SK-N-SH (cell line): ENCODE data around the gene LIMK2. TPM values are rescaled to one million over a fixed set of nuclear protein-coding genes. Genes with fewer than 3 reads are reported as not detected.
A peak's percentile ranks its signal among the peaks of the same experiment; 100 is the strongest.

ENCODE experiments used
- CTCF ChIA-PET: fragments of 300-600, 350-600 bp; formaldehyde crosslinking; extraction: SDS; loops from one replicate; lab custom pipeline; 2021; lab: Yijun Ruan, JAX
- POLR2A ChIA-PET: fragments of 350-600 bp; sonication (Branson Sonifier 250); formaldehyde crosslinking; extraction: SDS; loops from one replicate; lab custom pipeline; 2020; ENCODE audit warnings: antibody characterized with exemption, inconsistent platforms; lab: Yijun Ruan, JAX
- DNase-seq: peaks from one replicate; pipeline ENCODE4 v3.0.0; 2012
- H2AFZ ChIP-seq: fragments of 200-600 bp; sonication (generic); 2 replicates; pipeline ENCODE4 v1.8.1; 2016; ENCODE audit warnings: antibody characterized with exemption, mild to moderate bottlenecking, low read depth
- H3F3A ChIP-seq: fragments of 200-600 bp; sonication (generic); replicated peaks from 2 replicates; pipeline ENCODE3; 2016; ENCODE audit warnings: antibody characterized with exemption, mild to moderate bottlenecking; ENCODE audit not compliant: insufficient read depth
- H3K27ac ChIP-seq, 2 experiments: fragments of 200-500 bp in 1 of 2; fragments of 200-600 bp in 1 of 2; sonication (Bioruptor generic) in 1 of 2; sonication (generic), shearing (Covaris generic) in 1 of 2; 2 replicates each; pipeline versions ENCODE4 v1.5.1 to v1.6.1; 2014 to 2016; ENCODE audit warnings: low read depth in 2 of 2, inconsistent platforms in 1 of 2, low read length in 1 of 2, mild to moderate bottlenecking in 1 of 2, mixed read lengths in 1 of 2
- H3K27me3 ChIP-seq: fragments of 200-600 bp; sonication (generic), shearing (Covaris generic); 2 replicates; pipeline ENCODE4 v1.6.1; 2016; ENCODE audit warnings: mixed run types; ENCODE audit not compliant: insufficient read depth
- H3K36me3 ChIP-seq, 2 experiments: fragments of 200-500 bp in 1 of 2; fragments of 200-600 bp in 1 of 2; sonication (Bioruptor generic) in 1 of 2; sonication (generic) in 1 of 2; replicated peaks in 1 of 2; 2 replicates each; pipeline versions ENCODE3 to v1.5.1; 2014 to 2016; ENCODE audit warnings: low read length in 1 of 2, mild to moderate bottlenecking in 1 of 2; ENCODE audit not compliant: insufficient read depth in 2 of 2, control insufficient read depth in 1 of 2
- H3K4me1 ChIP-seq, 2 experiments: fragments of 200-500 bp in 1 of 2; fragments of 200-600 bp in 1 of 2; sonication (Bioruptor generic) in 1 of 2; sonication (generic), shearing (Covaris generic) in 1 of 2; 2 replicates each; pipeline versions ENCODE4 v1.5.1 to v1.6.1; 2014 to 2016; ENCODE audit warnings: low read depth in 1 of 2, low read length in 1 of 2, mixed run types in 1 of 2; ENCODE audit not compliant: insufficient read depth in 2 of 2, control insufficient read depth in 1 of 2
- H3K4me2 ChIP-seq: fragments of 200-600 bp; sonication (generic), shearing (Covaris generic); 2 replicates; pipeline ENCODE4 v1.6.1; 2017; ENCODE audit warnings: mixed run types
- H3K4me3 ChIP-seq, 2 experiments: fragments of 200-500 bp in 1 of 2; fragments of 200-600 bp in 1 of 2; sonication (Bioruptor generic) in 1 of 2; sonication (generic), shearing (Covaris generic) in 1 of 2; 2 replicates each; pipeline versions ENCODE4 v1.5.1 to v1.8.1; 2014 to 2016; ENCODE audit warnings: low read depth in 2 of 2, inconsistent platforms in 1 of 2, low read length in 1 of 2, mild to moderate bottlenecking in 1 of 2, mixed read lengths in 1 of 2, moderate library complexity in 1 of 2
- H3K79me2 ChIP-seq: fragments of 200-600 bp; sonication (generic); 2 replicates; pipeline ENCODE4 v1.8.1; 2017; ENCODE audit warnings: mild to moderate bottlenecking; ENCODE audit not compliant: insufficient read depth
- H3K9ac ChIP-seq: fragments of 200-600 bp; sonication (generic); 2 replicates; pipeline ENCODE4 v1.6.1; 2017; ENCODE audit warnings: mixed run types
- H3K9me2 ChIP-seq: fragments of 200-600 bp; sonication (generic); 2 replicates; pipeline ENCODE4 v1.6.1; 2017; ENCODE audit warnings: mixed run types
- H3K9me3 ChIP-seq: fragments of 200-600 bp; sonication (generic); 2 replicates; pipeline ENCODE4 v1.6.1; 2017; ENCODE audit warnings: mixed run types, mild to moderate bottlenecking, moderate library complexity
- H4K20me1 ChIP-seq: fragments of 200-600 bp; sonication (generic); 2 replicates; pipeline ENCODE4 v1.6.1; 2017; ENCODE audit warnings: mild to moderate bottlenecking, mixed run types; ENCODE audit not compliant: insufficient read depth
- ELF1 ChIP-seq: IDR thresholded peaks from 2 replicates; pipeline ENCODE4 v1.4.0; 2012
- EP300 ChIP-seq, 2 experiments: IDR thresholded peaks; 2 replicates each; pipeline versions ENCODE4 v1.4.0 to v1.6.1; 2012; ENCODE audit warnings: borderline replicate concordance in 1 of 2, low read depth in 1 of 2, low read length in 1 of 2
- EZH2phosphoT487 ChIP-seq: fragments of 200-600 bp; sonication (generic); IDR thresholded peaks from 2 replicates; pipeline ENCODE4 v1.6.1; 2017; ENCODE audit warnings: low read depth, mixed run types, mild to moderate bottlenecking, antibody characterized with exemption, moderate library complexity, borderline replicate concordance
- FOXJ3 ChIP-seq: sonication (generic); formaldehyde crosslinking; IDR thresholded peaks from 2 replicates; pipeline ENCODE4 v1.5.1; 2020; ENCODE audit warnings: mild to moderate bottlenecking, missing genetic modification reagents
- GABPA ChIP-seq: IDR thresholded peaks from 2 replicates; pipeline ENCODE4 v1.4.0; 2012; ENCODE audit warnings: low read depth, mild to moderate bottlenecking
- MEF2A ChIP-seq: IDR thresholded peaks from 2 replicates; pipeline ENCODE4 v1.4.0; 2012; ENCODE audit warnings: low read depth, borderline replicate concordance
- MXI1 ChIP-seq: IDR thresholded peaks from 2 replicates; pipeline ENCODE4 v1.6.1; 2012; ENCODE audit warnings: mild to moderate bottlenecking, low read depth, low read length, improper control_type of control experiment
- NFIC ChIP-seq: IDR thresholded peaks from 2 replicates; pipeline ENCODE4 v1.4.0; 2012; ENCODE audit warnings: borderline replicate concordance
- NRF1 ChIP-seq: IDR thresholded peaks from 2 replicates; pipeline ENCODE4 v1.6.1; 2012; ENCODE audit warnings: low read depth, mild to moderate bottlenecking, low read length
- RCOR1 ChIP-seq: fragments of 150-350 bp; IDR thresholded peaks from 2 replicates; pipeline ENCODE4 v1.6.1; 2017; ENCODE audit warnings: antibody characterized with exemption, low read length
- RFX5 ChIP-seq: IDR thresholded peaks from 2 replicates; pipeline ENCODE4 v1.6.1; 2012; ENCODE audit warnings: mild to moderate bottlenecking, improper control_type of control experiment, low read length
- RXRA ChIP-seq: IDR thresholded peaks from 2 replicates; pipeline ENCODE4 v1.4.0; 2012; ENCODE audit warnings: low read depth, mild to moderate bottlenecking, borderline replicate concordance
- SIN3A ChIP-seq: IDR thresholded peaks from 2 replicates; pipeline ENCODE4 v1.6.1; 2012; ENCODE audit warnings: low read depth, mild to moderate bottlenecking, low read length, moderate library complexity, borderline replicate concordance
- SMC3 ChIP-seq: IDR thresholded peaks from 2 replicates; pipeline ENCODE4 v1.6.1; 2012; ENCODE audit warnings: low read depth, low read length, improper control_type of control experiment
- WGBS: methylation state at CpG from one replicate; pipeline ENCODE4 v1.1.6; 2017; ENCODE audit warnings: low lambda C conversion rate; 5-methylcytosine and 5-hydroxymethylcytosine counted together
- polyA plus RNA-seq, 3 experiments: library from polyadenylated mRNA; depleted of rRNA; stranded (reverse); fragments of >200 nt; gene quantifications; 2 replicates each; pipeline ENCODE4 v1.2.3, GENCODE V29; 2012
- TF ChIP-seq, protein P1 (sequence below): IDR thresholded peaks from 2 replicates; pipeline ENCODE4 v1.4.0; 2012; ENCODE audit warnings: low read depth
- TF ChIP-seq, protein P2 (sequence below): fragments of 150-350 bp; IDR thresholded peaks from 2 replicates; pipeline ENCODE4 v1.6.1; 2016; ENCODE audit warnings: mild to moderate bottlenecking, low read depth, low read length
- TF ChIP-seq, protein P3 (sequence below): IDR thresholded peaks from 2 replicates; pipeline ENCODE4 v1.4.0; 2012; ENCODE audit warnings: low read depth, borderline replicate concordance
- TF ChIP-seq, protein P4 (sequence below): fragments of 200-600 bp; sonication (generic); IDR thresholded peaks from 2 replicates; pipeline ENCODE4 v1.6.1; 2017; ENCODE audit warnings: antibody characterized with exemption, mild to moderate bottlenecking, moderate library complexity
- TF ChIP-seq, protein P5 (sequence below): IDR thresholded peaks from 2 replicates; pipeline ENCODE4; 2012

The LIMK2 gene
- polyA plus RNA-seq, 1 of the 3 experiments (the other 2 are of a cell fraction) = 9.8 TPM

DNA sequence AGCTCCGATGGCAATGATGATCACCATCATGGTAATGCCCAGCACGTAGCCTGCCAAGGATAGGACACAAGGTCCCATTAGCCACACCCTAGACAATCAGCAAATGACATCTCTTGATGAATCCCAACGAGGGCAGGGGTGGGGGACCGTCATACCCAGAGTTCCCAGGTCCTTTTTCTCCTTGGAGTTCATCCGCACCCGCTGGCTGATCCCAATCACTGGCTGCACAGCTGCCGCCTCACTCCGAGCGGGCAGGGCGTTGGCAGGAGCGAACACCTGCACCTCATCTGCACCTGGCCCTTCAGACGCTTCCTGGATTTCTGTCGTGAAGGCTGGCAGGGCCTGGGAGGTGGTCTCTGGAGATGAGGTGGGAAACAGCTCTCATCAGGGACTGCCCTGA is 77.2 kb downstream of the LIMK2 start:
- Histone ChIP-seq H3K4me3 (no peak overlapping the region), H2AFZ (no peak overlapping the region), H3F3A (peaks cover 12% of the 10 kb centered on the region), H3K9me3 (no peaks in the 10 kb centered on the region), H3K27ac (no peak overlapping the region), H3K9ac (no peak overlapping the region), H3K79me2 (no peaks in the 10 kb centered on the region), H3K4me2 (no peak overlapping the region), H3K36me3 (peaks cover 4 to 13% of the 10 kb centered on the region in 2 experiments), H3K27me3 (no peaks in the 10 kb centered on the region), H3K4me1 (peaks cover 0 to 21% of the 10 kb centered on the region in 2 experiments; a peak in 1 of 4 replicates), H4K20me1 (no peaks in the 10 kb centered on the region), H3K9me2 (no peaks in the 10 kb centered on the region)
- CTCF ChIA-PET = interaction anchor here (1.0 to 2.6 kb wide), 4 partner anchors 16 to 204 kb away, joined by 3 to 18 read pairs (median 10); partner anchors contain the start of gene LIMK2
- TF ChIP-seq SMC3 = no peak
- no peak for TF ChIP-seq RCOR1
- TF ChIP-seq, protein P1, sequence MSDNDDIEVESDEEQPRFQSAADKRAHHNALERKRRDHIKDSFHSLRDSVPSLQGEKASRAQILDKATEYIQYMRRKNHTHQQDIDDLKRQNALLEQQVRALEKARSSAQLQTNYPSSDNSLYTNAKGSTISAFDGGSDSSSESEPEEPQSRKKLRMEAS = no peak
- no peak for TF ChIP-seq GABPA
- no peak for TF ChIP-seq MEF2A
- no peak for TF ChIP-seq NFIC
- TF ChIP-seq EZH2phosphoT487 = no peak
- DNase-seq = no peak
- POLR2A ChIA-PET = interaction anchor here (1.1 kb wide), 1 partner anchor 11 kb away, joined by 3 read pairs; no protein-coding TSS in a partner anchor
- WGBS = 75% methylated on average over 9 of the region's 13 CpGs

DNA sequence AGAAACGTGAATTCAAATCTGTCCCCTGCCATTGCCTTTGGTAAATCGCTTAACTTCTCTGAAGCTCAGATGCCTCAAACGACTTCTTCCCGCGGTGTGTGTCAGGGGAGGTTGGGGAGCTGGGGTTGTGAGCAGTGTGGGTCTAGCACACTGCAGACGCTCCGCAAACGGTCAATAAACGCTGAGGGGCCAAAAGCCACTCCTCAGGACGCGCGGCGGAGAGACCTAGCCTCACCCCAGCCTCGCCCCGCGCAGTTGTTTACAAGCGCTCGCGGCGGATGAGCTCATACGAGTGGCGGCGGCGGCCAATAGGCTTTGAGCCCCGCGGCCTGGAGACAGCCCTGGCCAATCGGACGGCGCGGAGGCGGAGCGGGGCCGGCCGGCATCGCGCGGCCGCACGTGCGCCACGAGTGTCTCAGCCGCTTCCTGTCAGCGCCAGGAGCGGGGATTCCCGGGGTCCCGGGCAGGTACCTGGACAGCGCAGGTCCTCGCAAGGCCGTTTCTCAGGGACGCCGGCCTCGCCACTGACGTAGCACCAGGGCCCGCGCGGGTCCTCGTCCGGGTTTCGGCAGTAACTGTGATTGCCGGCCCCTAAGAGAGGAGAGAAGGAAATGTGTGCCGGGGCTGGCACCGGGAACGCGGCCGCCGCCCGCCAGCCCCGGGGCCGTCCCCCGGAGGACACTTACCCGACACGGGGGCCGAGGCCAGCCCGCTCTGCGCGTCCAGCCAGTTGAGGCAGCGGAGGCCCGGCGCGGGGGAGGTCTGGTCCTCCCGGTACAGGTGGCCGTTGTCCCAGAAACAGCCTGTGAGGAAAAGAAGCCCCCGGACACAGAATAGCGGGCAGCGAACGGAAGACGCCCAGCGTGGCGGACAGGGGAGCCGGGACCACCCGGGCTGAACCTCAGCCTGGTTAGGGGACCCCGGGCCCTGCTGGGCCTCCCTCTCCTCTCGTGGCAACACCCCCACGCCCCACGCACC is 78.7 kb downstream of the LIMK2 start:
- DNase-seq = peak; percentile 96
- Histone ChIP-seq H3K27ac (peak overlapping the region; percentile 51 to 96), H3K4me1 (peaks cover 7 to 21% of the 10 kb centered on the region in 2 experiments; a peak in 3 of 4 replicates), H3K9me2 (no peaks in the 10 kb centered on the region), H3F3A (peaks cover 12% of the 10 kb centered on the region), H3K36me3 (peaks cover 2 to 7% of the 10 kb centered on the region in 2 experiments), H3K27me3 (no peaks in the 10 kb centered on the region), H3K9me3 (no peaks in the 10 kb centered on the region), H3K4me3 (peak overlapping the region; percentile 69 to 74), H2AFZ (peak overlapping the region; percentile 82; the same call in 1 of the 2 replicates), H3K79me2 (no peaks in the 10 kb centered on the region), H4K20me1 (no peaks in the 10 kb centered on the region), H3K9ac (peak overlapping the region; percentile 65), H3K4me2 (peak overlapping the region; percentile 88)
- TF ChIP-seq SIN3A (peak; percentile 58; the same call in 1 of the 2 replicates), MXI1 (peak; percentile 99), EP300 (IDR thresholded peaks at IDR 0.05; ENCODE audit: borderline replicate concordance in 1 of 2, low read depth in 1 of 2, low read length in 1 of 2) (peak; percentile 9 to 73; a peak in 3 of 4 replicates), RFX5 (peak; percentile 93), SMC3 (no peak), ELF1 (no peak), RXRA (no peak), NRF1 (peak; percentile 31; the same call in 1 of the 2 replicates), FOXJ3 (CRISPR knock-in tag) (0 out of 2 replicates have a peak, but pooled peaks have one; percentile 13)
- TF ChIP-seq, protein P2, sequence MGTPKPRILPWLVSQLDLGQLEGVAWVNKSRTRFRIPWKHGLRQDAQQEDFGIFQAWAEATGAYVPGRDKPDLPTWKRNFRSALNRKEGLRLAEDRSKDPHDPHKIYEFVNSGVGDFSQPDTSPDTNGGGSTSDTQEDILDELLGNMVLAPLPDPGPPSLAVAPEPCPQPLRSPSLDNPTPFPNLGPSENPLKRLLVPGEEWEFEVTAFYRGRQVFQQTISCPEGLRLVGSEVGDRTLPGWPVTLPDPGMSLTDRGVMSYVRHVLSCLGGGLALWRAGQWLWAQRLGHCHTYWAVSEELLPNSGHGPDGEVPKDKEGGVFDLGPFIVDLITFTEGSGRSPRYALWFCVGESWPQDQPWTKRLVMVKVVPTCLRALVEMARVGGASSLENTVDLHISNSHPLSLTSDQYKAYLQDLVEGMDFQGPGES = peak; percentile 12; the same call in 1 of the 2 replicates
- TF ChIP-seq, protein P3, sequence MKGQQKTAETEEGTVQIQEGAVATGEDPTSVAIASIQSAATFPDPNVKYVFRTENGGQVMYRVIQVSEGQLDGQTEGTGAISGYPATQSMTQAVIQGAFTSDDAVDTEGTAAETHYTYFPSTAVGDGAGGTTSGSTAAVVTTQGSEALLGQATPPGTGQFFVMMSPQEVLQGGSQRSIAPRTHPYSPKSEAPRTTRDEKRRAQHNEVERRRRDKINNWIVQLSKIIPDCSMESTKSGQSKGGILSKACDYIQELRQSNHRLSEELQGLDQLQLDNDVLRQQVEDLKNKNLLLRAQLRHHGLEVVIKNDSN = no peak; the same call in 1 of the 2 replicates
- TF ChIP-seq, protein P4, sequence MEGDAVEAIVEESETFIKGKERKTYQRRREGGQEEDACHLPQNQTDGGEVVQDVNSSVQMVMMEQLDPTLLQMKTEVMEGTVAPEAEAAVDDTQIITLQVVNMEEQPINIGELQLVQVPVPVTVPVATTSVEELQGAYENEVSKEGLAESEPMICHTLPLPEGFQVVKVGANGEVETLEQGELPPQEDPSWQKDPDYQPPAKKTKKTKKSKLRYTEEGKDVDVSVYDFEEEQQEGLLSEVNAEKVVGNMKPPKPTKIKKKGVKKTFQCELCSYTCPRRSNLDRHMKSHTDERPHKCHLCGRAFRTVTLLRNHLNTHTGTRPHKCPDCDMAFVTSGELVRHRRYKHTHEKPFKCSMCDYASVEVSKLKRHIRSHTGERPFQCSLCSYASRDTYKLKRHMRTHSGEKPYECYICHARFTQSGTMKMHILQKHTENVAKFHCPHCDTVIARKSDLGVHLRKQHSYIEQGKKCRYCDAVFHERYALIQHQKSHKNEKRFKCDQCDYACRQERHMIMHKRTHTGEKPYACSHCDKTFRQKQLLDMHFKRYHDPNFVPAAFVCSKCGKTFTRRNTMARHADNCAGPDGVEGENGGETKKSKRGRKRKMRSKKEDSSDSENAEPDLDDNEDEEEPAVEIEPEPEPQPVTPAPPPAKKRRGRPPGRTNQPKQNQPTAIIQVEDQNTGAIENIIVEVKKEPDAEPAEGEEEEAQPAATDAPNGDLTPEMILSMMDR = no peak
- TF ChIP-seq, protein P5, sequence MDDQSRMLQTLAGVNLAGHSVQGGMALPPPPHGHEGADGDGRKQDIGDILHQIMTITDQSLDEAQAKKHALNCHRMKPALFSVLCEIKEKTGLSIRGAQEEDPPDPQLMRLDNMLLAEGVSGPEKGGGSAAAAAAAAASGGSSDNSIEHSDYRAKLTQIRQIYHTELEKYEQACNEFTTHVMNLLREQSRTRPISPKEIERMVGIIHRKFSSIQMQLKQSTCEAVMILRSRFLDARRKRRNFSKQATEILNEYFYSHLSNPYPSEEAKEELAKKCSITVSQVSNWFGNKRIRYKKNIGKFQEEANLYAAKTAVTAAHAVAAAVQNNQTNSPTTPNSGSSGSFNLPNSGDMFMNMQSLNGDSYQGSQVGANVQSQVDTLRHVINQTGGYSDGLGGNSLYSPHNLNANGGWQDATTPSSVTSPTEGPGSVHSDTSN = peak; percentile 13; the same call in 1 of the 2 replicates
- TF ChIP-seq, protein P1 = peak; percentile 99
- POLR2A ChIA-PET = interaction anchor here (0.5 to 1.1 kb wide), 5 partner anchors 21 to 232 kb away, joined by 3 to 4 read pairs (median 3); partner anchors contain the start of gene PATZ1
- WGBS = 7% methylated on average over 8 of the region's 95 CpGs
- CTCF ChIA-PET = interaction anchor here (0.8 to 3.4 kb wide), 6 partner anchors 13 to 79 kb away, joined by 3 to 21 read pairs (median 10); partner anchors contain the start of gene LIMK2
